HG03520 (cell line): ENCODE measurements around the gene PYGB.
"Not testable (repeated sequence)": the region's sequence is repeated elsewhere in the genome, so short reads cannot be mapped to it uniquely, and the experiment has no call there.

Source experiments
- ATAC-seq: cut with Tn5 transposase; IDR thresholded peaks from one replicate; pipeline ENCODE4 v1.9.1; 2021; ENCODE audit warnings: mild to moderate bottlenecking, moderate library complexity; ENCODE audit not compliant: unreplicated experiment

The PYGB gene

GRCh38 chr20:25229486-25230165 is 18.3 kb upstream of the PYGB start:
- ATAC-seq: no peak

- ATAC-seq: no peak
These were observed 17.6 kb upstream of the PYGB start for GRCh38 chr20:25230166-25230831.

- ATAC-seq: no peak
These were observed 14.7 kb upstream of the PYGB start for GRCh38 chr20:25233016-25233772.

GRCh38 chr20:25234009-25234849 is 13.7 kb upstream of the PYGB start:
- not testable (repeated sequence) for ATAC-seq

- no peak for ATAC-seq
These were observed 11.2 kb upstream of the PYGB start for GRCh38 chr20:25236450-25237304.

GRCh38 chr20:25237610-25238318 is 10.1 kb upstream of the PYGB start:
- ATAC-seq: peak; percentile 56

- ATAC-seq: no peak
These were observed 9.4 kb upstream of the PYGB start for GRCh38 chr20:25238319-25239037.

- ATAC-seq: no peak
These were observed 8.2 kb upstream of the PYGB start for GRCh38 chr20:25239387-25240370.

- ATAC-seq: not testable (repeated sequence)
These were observed 6.8 kb upstream of the PYGB start for GRCh38 chr20:25240851-25241658.

- ATAC-seq: not testable (repeated sequence)
These were observed 6.3 kb upstream of the PYGB start for GRCh38 chr20:25241659-25241955.

GRCh38 chr20:25242231-25242630 is 5.7 kb upstream of the PYGB start:
- ATAC-seq: no peak

- no peak for ATAC-seq
These were observed 4.4 kb upstream of the PYGB start for GRCh38 chr20:25243416-25243979.

- ATAC-seq: no peak
These were observed 2.9 kb upstream of the PYGB start for GRCh38 chr20:25244976-25245375.

- ATAC-seq: no peak
These were observed 2.4 kb upstream of the PYGB start for GRCh38 chr20:25245461-25245860.

- ATAC-seq: no peak
These were observed 1.5 kb upstream of the PYGB start for GRCh38 chr20:25246182-25246999.

GRCh38 chr20:25247000-25247517 is 826 bp upstream of the PYGB start:
- ATAC-seq: no peak
